GM12874 (cell line): ENCODE measurements around the gene MBD3L3.

Source experiments
- TF ChIP-seq, protein P1 (sequence below): IDR thresholded peaks from 2 replicates; pipeline ENCODE4 v1.5.1; 2011; ENCODE audit warnings: low read depth, mild to moderate bottlenecking, control low read depth, low read length, moderate library complexity; ENCODE audit not compliant: insufficient read depth

The MBD3L3 gene

DNA sequence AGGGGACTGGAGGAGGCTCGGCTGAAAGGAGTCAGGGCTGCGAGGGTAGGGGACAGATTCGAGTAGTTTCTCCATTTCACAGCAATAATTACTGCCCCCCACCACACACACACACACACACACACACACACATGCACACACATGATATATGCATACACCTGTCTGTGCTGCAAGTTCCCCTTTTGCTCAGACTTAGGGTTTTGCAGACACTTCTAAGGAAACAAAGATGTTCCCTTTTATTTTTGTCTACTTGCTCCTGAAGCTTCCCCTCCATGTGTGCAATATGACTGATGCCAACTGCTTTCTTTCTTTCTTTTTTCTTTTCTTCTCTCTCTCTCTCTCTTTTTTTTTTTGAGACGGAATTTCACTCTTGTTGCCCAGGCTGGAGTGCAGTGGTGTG lies 50.6 kb downstream of the MBD3L3 start:
- TF ChIP-seq, protein P1, sequence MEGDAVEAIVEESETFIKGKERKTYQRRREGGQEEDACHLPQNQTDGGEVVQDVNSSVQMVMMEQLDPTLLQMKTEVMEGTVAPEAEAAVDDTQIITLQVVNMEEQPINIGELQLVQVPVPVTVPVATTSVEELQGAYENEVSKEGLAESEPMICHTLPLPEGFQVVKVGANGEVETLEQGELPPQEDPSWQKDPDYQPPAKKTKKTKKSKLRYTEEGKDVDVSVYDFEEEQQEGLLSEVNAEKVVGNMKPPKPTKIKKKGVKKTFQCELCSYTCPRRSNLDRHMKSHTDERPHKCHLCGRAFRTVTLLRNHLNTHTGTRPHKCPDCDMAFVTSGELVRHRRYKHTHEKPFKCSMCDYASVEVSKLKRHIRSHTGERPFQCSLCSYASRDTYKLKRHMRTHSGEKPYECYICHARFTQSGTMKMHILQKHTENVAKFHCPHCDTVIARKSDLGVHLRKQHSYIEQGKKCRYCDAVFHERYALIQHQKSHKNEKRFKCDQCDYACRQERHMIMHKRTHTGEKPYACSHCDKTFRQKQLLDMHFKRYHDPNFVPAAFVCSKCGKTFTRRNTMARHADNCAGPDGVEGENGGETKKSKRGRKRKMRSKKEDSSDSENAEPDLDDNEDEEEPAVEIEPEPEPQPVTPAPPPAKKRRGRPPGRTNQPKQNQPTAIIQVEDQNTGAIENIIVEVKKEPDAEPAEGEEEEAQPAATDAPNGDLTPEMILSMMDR = no peak
